ENCODE results near the gene PSMD6.

DNA sequence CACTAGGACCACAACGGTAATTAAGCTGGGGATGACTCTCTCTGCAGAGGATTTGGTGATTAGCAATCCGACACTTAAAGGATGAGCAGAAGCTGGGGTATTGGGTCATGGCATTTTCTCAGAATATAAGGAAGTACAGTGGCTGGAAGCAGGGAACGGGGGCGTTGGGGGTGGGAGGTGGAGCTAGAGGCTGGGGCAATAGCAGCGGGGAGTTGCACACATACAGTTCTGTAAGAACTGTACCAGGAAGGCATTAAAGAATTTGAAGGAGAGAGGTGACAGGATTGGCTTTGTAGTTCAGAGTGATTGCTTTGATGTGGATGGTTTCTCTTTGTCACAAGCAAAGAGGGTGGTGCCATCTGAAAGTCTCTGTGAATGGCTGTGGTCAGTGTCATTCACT, 28.2 kb downstream of the PSMD6 start:
- TF ChIP-seq DPF2 (IDR thresholded peaks at IDR 0.05) (no peak), POLR2A (IDR thresholded peaks at IDR 0.05; ENCODE audit: low read depth, low read length) (no peak), YY1 (IDR thresholded peaks at IDR 0.05; ENCODE audit: low read depth, low read length) (no peak), MEF2A (IDR thresholded peaks at IDR 0.05; ENCODE audit: insufficient read depth, low read depth, low read length) (no peak)
